ENCODE results near the gene BAG5. TPM values are rescaled to one million over a fixed set of nuclear protein-coding genes. Genes with fewer than 3 reads are reported as not detected.
A peak's percentile ranks its signal among the peaks of the same experiment; 100 is the strongest.

BAG5 gene
- total RNA-seq, 1 experiment from 2014 or later: 23.8 TPM

GRCh38 chr14:103535891-103536565, 26.4 kb downstream of the BAG5 start:
- DNase-seq (ENCODE audit: low read depth): no peak

GRCh38 chr14:103535081-103535890, 27.2 kb downstream of the BAG5 start:
- no peak for DNase-seq (ENCODE audit: low read depth)

- no peak for DNase-seq (ENCODE audit: low read depth)
These were observed 27.8 kb downstream of the BAG5 start for GRCh38 chr14:103534576-103535061.

- no peak for DNase-seq (ENCODE audit: low read depth)
These were observed 28.4 kb downstream of the BAG5 start for GRCh38 chr14:103533999-103534575.

GRCh38 chr14:103533137-103533998, 29.1 kb downstream of the BAG5 start:
- DNase-seq (ENCODE audit: low read depth): no peak

GRCh38 chr14:103532216-103533136, 30.0 kb downstream of the BAG5 start:
- DNase-seq (ENCODE audit: low read depth): no peak

GRCh38 chr14:103531421-103532215, 30.8 kb downstream of the BAG5 start:
- DNase-seq (ENCODE audit: low read depth): no peak

GRCh38 chr14:103530831-103531230, 31.6 kb downstream of the BAG5 start:
- DNase-seq (ENCODE audit: low read depth): no peak

- no peak for DNase-seq (ENCODE audit: low read depth)
These were observed 32.1 kb downstream of the BAG5 start for GRCh38 chr14:103530390-103530789.

GRCh38 chr14:103529383-103530365, 32.8 kb downstream of the BAG5 start:
- DNase-seq (ENCODE audit: low read depth): no peak

GRCh38 chr14:103528587-103529382, 33.7 kb downstream of the BAG5 start, which contains the start of gene TRMT61A:
TSS of gene TRMT61A (plus strand) at chr14:103529196. CDS start at chr14:103529979, 783 bp downstream.
- peak; percentile 68 for DNase-seq (ENCODE audit: low read depth)

- DNase-seq (ENCODE audit: low read depth): no peak
These were observed 34.3 kb downstream of the BAG5 start for GRCh38 chr14:103528146-103528586.

- peak; percentile 42 for DNase-seq (ENCODE audit: low read depth)
These were observed 34.9 kb downstream of the BAG5 start for GRCh38 chr14:103527408-103528145.

- DNase-seq (ENCODE audit: low read depth): no peak
These were observed 35.6 kb downstream of the BAG5 start for GRCh38 chr14:103526914-103527248.

GRCh38 chr14:103526247-103526913, 36.1 kb downstream of the BAG5 start:
- no peak for DNase-seq (ENCODE audit: low read depth)
